C4-2B (cell line): ENCODE results near the gene ZNF598.

Experiments
- ZFX ChIP-seq: fragments of 450-650 bp; IDR thresholded peaks from 2 replicates; pipeline ENCODE4 v1.6.1; 2017
- TF ChIP-seq, protein P1 (sequence below): fragments of 450-650 bp; conservative IDR thresholded peaks from 2 replicates; pipeline ENCODE4 v1.5.1; 2017; ENCODE audit warnings: mild to moderate bottlenecking

DNA sequence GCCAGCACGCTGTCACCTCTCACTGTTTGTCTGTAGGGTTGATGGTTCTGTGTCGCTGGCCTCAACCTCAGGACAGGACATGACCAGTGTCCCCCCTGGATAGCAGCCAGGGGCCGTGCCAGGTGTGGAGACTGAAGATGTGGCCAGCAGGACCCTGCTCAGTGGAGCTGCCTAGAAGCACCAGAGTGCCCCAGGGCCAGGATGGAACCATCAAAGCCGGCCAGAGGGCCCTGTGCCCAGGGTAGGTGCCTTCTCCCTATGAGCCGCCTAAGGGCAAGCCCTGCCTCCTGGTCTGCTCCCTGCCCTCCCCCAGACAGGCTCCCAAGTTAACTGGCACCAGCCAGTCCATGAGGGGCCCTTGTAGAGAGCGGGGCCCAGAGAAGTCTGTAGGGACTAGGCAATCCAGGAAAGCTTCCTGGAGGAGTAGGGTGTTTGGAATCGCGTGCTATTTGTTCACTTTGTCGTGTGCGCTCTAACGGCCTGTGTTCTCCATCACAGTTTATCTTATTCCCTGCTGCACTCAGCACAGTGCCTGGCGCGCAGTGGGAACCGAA, 50.8 kb downstream of the ZNF598 start:
- TF ChIP-seq, protein P1, sequence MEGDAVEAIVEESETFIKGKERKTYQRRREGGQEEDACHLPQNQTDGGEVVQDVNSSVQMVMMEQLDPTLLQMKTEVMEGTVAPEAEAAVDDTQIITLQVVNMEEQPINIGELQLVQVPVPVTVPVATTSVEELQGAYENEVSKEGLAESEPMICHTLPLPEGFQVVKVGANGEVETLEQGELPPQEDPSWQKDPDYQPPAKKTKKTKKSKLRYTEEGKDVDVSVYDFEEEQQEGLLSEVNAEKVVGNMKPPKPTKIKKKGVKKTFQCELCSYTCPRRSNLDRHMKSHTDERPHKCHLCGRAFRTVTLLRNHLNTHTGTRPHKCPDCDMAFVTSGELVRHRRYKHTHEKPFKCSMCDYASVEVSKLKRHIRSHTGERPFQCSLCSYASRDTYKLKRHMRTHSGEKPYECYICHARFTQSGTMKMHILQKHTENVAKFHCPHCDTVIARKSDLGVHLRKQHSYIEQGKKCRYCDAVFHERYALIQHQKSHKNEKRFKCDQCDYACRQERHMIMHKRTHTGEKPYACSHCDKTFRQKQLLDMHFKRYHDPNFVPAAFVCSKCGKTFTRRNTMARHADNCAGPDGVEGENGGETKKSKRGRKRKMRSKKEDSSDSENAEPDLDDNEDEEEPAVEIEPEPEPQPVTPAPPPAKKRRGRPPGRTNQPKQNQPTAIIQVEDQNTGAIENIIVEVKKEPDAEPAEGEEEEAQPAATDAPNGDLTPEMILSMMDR: no peak
- no peak for TF ChIP-seq ZFX
